HG02623 (cell line): Measurements from ENCODE around the gene JAK1.
"Not testable (repeated sequence)": the region's sequence is repeated elsewhere in the genome, so short reads cannot be mapped to it uniquely, and the experiment has no call there.

Experiments
- ATAC-seq: cut with Tn5 transposase; IDR thresholded peaks from one replicate; pipeline ENCODE4 v1.9.1; 2021; ENCODE audit warnings: moderate library complexity; ENCODE audit not compliant: unreplicated experiment

The JAK1 gene

DNA sequence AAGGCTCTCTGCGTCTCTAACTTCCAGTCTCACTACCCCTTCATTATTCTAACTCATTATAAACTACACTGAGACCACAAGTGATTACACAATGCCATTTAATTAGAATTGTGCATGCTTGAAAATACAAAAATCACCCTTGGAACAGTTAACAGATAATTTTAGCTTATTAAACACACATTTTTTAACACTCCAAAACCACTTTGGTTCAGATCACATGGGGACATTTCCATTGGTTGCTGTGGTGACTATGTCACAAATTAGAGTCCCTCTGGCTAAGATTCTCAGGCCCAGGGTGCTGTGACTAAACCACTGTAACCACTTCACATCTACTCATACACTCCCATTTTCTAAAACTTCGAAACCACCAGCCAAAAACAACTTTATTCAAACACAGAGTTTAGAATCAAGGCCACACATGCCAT lies 43.0 kb downstream of the JAK1 start:
- no peak for ATAC-seq

DNA sequence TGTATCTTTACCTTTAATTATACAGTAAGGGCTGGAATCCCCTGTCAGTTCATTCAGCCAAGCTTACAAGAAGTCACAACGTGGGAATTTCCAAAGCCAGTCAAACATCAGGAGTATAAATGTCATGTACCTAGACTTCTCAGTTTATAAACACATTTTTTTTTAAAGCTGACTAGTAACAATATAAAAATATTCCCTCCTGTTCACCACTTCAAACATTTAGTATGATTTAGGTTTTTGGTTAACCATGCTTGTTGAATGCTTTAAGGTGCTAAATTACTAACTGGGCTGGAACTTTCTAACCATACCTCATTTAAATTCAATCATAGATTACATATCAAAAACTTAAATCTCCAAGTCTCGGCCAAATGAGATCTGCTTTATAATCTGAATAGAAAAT lies 44.0 kb downstream of the JAK1 start:
- no peak for ATAC-seq

DNA sequence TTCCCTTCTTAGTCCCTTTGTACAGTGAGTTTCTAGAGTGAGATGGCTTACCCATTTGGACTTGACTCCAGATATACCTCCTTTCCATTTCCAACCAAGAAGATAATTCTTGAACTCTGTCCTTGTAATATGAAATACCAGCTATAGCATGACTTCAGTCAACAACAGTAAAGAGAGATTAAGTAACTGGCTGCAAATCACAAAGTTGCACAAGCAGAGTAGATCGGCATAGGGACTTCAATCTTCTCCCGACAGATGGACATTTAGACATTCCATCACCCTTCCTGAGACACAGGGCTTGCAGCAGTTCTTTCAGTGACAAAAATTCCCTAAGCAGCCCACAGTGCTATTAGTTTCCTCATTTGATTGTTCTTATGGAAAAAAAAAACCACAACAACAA lies 44.6 kb downstream of the JAK1 start:
- ATAC-seq: no peak

DNA sequence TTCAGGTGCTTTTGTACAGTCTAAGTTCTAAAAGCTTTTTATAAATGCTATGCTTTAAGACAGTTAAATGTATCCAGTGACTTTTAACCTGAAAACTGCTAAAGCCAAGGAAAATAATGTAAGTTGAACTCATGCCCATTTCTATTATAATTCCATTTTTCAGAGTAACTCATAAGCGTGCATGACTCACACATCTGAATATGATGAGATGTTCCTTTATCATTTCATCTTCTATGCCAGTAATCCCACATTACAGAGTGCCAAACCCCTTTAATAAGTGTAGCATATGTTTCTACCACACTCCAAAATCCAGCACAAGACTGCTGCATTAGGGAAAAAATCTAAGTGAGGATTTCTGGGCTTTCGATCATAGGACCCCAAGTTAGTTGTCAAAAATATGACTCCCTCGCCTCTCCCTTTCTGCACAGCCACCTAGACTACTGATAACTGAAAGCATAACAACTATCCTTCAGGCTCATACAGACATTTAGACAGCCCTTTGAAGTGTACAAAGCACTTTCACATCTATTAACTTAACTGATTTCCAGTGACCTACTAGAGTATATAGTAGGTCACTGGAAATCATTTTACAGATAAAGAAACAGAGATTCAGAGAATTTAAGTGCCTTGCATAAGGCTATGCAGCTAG lies 45.3 kb downstream of the JAK1 start:
- no peak for ATAC-seq

DNA sequence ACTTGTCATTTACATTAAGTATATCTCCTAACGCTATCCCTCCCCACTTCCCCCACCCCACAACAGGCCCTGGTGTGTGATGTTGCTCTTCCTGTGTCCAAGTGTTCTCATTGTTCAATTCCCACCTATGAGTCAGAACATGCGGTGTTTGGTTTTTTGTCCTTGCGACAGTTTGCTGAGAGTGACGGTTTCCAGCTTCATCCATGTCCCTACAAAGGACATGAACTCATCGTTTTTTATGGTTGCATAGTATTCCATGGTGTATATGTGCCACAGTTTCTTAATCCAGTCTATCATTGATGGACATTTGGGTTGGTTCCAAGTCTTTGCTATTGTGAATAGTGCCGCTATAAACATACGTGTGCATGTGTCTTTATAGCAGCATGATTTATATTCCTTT lies 47.2 kb downstream of the JAK1 start:
- not testable (repeated sequence) for ATAC-seq

DNA sequence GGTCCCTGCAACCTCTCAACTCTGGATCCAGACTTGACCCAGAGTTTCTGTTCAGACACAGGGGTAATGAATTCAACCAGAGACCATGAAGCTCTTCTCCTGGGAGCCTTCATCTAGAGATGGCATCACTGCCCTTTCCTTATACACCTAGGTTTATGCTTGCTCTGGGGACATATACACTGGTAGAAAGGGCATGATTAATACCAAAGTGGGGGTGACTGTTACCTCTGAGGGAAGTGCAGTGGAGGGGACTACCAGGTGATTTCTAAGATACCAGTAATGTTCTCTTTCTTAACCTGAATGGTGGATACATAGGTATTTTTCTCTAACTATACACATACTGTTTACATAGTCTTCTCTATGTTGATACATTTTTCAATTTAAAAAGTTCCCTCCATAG lies 48.4 kb downstream of the JAK1 start:
- ATAC-seq: no peak

DNA sequence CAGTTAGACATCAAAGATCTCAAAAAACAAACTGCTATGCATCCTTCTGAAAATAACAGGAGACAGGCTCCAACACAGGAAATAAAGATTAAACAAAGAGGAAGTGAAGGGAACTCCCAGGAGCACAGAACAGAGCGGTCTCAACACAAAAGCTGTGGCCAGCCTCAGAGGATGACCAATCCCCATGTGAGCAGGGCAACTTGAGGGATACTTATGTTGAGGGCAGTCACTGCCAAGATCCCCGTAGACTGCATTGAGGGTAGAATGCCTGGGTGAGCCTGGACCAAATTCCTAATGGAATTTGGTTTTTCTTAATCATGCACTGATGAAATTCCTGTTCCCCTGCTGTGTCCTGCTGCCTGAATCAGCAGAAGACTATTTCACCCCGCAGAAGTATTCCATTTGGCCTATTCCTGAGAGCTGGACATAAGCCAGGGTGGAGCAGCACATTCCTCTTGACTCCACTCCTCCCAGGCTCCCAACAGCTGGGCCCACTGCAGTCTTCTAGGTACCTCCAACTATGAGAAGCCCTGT lies 49.0 kb downstream of the JAK1 start:
- no peak for ATAC-seq

DNA sequence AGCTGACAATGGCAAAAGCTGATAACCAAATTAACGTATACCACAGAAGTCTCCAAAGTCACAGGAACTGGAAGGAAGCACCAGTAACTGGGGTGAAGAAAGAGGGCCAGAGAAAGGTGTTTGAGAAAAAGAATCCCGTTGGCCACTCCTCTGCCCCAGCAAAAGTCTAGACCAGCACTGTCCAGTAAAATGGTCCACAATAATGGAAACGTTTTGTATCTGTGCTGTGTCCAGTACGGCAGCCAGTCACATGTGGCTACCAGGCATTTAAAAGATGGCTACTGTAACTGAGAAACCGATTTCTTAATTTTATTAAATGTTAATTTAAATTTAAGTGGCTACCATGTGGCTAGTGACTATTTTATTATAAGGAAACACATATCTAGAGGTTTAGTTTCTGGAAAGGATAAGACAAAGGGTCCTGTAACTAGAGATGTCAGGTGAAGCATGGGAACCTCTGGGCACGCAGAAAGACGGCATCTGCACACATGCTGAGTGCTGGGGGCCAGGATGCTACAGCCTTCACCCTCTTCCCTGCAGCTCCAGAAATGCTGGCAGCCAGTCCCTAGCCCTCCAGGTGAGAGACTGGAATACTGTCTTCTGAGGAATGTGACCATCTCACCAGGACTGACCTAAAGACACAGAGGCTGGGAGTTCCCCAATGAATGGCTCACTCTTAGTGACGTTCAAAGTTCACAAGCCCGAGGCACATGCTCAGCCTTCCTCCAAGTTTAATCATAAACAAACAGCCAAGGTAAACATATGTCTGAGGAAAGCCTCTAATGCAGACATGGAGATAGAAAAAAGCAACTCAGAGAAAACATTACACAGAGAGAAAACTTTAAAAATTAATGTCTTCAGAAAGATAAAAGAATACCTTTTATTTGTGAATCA lies 50.7 kb downstream of the JAK1 start:
- no peak for ATAC-seq

DNA sequence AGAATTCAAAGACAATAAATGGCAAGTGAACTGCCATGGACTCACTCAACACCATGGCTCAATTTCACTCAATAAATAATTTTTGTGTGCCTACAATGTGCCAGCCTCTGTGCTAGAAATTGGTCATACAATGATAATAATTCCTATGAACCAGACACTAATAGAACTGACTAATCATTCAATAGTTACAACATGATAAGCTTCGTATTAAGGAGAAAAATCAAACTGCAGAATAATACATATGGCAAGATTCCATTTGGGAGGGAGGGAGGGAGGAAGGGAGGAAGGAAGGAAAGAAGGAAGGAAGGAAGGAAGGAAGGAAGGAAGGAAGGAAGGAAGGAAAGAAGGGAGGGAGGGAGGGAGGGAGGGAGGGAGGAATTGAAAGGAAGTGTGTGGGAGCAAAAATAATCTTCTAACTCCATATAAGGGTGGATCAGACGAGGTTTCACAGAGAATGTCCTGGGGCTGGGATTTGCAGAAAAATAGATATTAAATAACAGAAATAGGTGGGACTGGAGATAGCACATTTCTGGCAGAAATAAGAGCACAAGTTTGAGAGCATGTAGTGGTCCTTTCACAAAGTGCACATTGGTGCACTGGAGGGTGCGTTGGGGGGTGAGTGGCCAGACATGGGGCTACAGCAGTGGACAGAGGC lies 52.9 kb downstream of the JAK1 start:
- ATAC-seq: no peak

DNA sequence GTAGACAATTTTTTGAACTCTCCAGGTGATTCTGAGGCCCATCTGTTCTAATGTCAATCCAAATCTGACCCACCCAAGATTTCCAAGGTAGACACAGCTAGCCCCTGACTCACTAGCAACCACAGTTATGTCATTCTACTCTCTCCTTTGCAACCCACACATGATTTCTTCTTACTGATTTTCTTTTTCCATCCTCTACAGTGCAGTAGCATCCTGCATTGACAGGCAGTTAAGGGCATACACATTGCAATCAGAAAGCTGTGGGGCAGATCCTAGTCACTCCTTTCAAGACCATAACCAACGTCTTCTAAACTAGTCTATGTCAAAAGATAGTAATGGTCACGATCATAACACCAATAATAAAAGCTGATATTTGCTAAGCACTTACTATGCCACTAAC lies 54.2 kb downstream of the JAK1 start:
- ATAC-seq: no peak

DNA sequence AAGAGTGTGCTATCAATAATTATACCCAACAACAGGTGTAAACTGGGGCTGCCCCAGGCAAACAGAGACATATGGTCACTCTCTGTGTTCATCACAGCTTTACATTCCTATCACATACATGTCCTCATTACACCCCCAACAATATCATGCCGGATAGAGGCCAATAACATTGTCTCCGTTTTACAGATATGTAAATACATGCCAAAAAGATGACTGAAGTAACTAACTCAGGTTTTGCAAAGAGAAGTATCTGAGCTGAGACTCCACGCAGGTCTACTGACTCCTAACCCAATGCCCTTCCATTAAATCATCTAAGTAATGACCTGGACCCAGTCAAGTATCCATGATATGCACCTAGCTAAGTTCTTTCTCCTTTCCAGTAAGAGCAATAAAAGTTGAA lies 55.0 kb downstream of the JAK1 start:
- ATAC-seq: no peak

DNA sequence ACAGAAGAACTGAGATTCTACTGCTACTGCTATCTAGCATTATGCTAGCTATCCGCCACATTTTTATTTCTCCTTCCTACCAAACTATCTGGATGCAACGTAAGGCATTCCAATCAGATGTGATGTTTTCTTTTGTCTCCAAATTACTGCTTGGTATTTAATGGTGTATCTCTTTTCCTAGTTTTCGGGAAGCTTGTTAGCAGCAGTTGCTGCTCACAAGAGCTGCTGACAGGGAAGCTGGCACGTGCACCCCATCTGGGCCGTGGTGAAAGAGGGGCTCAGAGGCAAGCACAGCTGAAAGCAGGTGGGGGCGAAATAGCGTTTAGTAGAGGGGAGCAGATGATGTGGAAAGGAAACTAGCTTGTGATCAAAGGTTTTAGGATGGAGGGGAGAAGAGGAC lies 57.3 kb downstream of the JAK1 start:
- ATAC-seq: no peak

DNA sequence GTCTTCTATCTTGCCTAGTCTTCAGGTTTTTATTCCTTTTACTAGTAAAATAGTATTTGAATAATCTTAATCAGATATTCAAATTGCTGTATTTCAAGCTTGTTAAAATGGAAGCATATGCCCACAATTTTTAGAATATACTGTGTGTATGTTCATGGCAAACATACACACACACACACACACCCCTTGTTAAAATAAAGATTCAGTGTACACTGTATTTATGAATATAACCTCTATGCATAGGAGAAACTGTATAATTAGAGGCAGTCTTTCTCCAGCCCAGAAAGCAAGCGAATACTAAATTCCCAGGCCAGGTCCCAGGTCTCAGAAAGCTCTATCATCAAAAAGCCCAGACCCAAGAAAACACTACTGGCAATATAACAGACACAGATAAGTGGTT lies 57.8 kb downstream of the JAK1 start:
- ATAC-seq: no peak

DNA sequence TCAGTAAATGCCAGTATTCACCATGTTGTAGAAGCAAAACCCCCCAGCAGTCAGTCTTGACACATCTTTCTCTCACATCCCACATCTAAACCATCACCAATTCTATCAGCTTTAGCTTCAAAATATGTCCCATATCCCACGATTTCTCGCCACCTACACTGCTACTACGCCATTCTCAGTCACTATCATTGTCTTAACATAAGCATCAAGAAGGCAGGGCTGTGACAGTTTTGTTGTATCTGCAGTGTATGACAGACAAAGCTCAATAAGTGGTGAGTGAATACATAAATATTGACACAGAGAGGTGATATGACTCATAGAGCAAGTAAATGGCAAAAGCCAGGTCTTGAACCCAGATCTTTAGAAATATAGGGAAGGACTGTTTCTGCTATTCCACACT lies 59.9 kb downstream of the JAK1 start:
- no peak for ATAC-seq

DNA sequence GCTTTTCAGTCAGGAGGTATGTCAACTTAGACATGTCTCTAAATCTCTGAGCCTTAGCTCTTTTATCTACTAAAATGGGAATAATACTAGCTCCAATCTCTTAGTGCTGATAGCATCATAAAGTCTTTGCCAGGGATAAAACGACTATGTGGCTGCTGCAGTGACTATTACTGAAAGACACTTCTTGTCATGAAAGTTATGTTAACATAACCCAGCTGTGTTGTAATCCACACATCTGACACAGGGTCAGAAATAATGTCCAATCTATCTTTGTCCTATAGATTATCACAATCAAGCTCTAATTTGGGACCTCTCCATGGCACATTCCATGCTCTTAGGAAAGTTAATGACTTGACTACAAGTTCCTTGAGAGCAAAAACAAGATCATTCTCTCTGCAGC lies 62.8 kb downstream of the JAK1 start:
- ATAC-seq: no peak

DNA sequence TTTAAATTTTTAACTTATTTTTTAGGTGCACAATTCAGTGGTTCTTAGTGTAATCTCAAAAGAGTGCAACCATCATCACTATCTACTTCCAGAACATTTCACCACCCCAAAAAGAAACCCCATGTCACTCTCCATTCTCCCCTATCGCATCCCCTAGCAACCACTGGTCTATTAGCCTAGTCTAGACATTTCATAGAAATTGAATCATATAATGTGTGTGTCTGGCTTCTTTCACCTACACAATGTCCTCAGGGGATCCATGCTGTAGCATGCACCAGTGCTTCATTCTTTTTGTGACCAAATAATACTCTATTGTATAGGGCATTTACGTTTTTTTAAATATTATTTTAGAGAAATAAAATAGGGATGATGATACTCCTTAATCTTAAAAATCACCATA lies 64.7 kb downstream of the JAK1 start:
- no peak for ATAC-seq

DNA sequence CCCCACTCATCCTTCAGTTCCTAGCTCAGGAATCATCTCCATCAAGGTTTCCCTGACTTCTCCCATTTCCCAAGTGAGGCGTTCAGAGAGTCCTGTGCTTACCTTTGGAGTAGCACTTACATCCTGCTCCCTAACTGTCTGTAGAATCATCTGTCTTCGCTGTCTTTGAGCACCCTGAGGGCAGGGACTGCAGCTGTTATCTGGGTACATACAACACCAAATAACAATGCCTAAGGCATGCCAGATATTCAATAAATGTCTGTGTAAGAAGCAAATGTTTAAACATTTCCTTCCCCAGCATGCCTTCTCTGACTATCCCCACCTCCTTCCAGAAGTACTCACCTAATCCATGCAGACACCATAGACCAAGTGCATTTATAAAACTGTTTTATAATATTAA lies 65.4 kb downstream of the JAK1 start:
- ATAC-seq: no peak

DNA sequence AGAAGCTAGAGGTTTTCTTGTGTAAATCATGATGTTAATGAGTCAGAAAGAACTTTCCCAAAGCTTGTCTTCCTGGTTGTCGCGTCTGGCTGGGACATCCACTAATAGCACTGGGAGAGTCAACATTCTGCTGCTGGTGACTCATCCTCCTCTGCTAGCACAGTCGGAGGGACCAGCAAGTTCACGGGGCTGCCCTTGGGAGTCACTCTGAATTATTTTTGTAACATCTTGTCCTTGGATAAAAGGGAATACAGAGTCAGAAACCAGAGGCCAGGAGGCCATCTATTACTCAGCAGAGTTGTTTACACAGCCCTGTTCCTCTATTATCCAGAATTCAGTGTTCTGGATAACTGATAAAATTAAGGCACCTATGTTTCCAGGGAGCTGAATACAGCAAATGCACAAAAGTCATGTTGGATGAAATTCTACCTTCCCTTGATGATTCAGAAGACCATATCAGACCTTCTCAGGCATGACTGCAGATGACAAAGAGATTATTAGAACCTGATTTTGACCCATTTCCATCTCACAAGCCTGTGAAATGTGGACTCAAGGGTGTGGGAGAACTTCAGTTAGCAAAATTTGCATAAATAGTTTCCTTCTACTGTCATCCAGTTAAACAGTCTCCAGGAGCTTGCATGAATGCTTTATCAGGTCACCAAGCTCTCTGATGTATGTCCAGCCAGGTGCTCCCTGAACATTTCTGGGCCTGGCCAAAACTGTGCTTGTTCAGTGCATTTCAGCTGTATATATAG lies 68.1 kb downstream of the JAK1 start:
- no peak for ATAC-seq

DNA sequence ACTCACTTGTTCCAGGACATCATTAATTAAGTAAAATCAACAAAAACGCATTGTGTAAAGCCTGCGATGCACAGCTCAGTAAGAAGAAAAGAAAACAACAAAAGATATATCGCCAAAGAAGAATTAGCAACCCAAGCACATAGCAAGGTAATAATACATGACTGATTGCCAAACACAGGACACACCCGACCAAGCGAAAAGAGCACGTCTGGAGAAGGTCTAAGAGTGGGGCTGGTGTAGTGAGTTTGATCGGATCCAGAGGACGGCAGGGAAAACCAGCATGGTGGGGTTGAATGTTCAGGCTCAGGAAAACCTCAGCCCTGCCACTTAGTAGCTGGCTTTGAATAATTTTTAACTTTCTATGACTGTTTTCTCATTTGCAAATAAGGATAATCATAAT lies 69.8 kb downstream of the JAK1 start:
- no peak for ATAC-seq

DNA sequence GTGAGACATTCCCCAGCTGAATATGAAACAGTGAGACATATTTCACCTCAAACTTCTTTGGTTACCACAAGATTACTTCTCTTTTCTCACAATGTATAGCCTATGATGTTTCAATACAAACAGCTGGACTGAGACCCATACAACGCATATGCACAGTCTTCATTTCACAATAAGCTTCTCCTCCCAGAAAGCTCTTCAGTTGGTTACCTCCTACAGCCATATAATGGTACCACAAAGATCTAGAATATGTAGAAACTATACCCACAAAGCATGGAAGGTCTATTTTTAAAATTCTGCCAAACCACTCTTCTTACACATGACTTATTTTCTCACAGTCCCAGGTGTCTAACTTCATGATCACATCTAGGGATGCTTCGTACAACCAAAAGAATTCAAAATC lies 70.8 kb downstream of the JAK1 start:
- peak; percentile 73 for ATAC-seq
